IMR-90 (cell line): ENCODE measurements around the gene PRSS2. TPM values are rescaled to one million over a fixed set of nuclear protein-coding genes. Genes with fewer than 3 reads are reported as not detected.

ENCODE experiments used
- ATAC-seq: fragments of 200-7000 bp; cut with Tn5 transposase; 2 replicates; pipeline ENCODE4 v1.9.1; 2020; ENCODE audit warnings: low read depth, mild to moderate bottlenecking, moderate library complexity
- BruUV-seq: library from RNA; stranded (reverse); fragments of 400-500 nt; replicated peaks from 2 replicates; lab custom pipeline; 2021; lab: Mats Ljungman, UMichigan
- CTCF ChIA-PET: fragments of 300-600 bp; formaldehyde crosslinking; extraction: SDS; loops from one replicate; lab custom pipeline; 2021; ENCODE audit warnings: antibody characterized with exemption; lab: Yijun Ruan, JAX
- POLR2A ChIA-PET: fragments of 300-600 bp; sonication (Branson Sonifier 250); formaldehyde crosslinking; loops from one replicate; lab custom pipeline; 2022; ENCODE audit warnings: antibody characterized with exemption; ENCODE audit not compliant: unreplicated experiment; lab: Charles Lee
- DNase-seq: peaks from one replicate; pipeline ENCODE4 v3.0.0; 2013
- H2AFZ ChIP-seq: replicated peaks from 2 replicates; pipeline ENCODE3; 2013; ENCODE audit warnings: low read length, mild to moderate bottlenecking; ENCODE audit not compliant: poor library complexity
- H2AK5ac ChIP-seq: 2 replicates; pipeline ENCODE4 v1.6.1; 2013; ENCODE audit warnings: low read depth, low read length, inconsistent platforms
- H2AK9ac ChIP-seq: replicated peaks from 2 replicates; pipeline ENCODE3; 2013; ENCODE audit warnings: mild to moderate bottlenecking, low read depth, low read length, moderate library complexity; ENCODE audit not compliant: poor library complexity
- H2BK120ac ChIP-seq: 2 replicates; pipeline ENCODE4 v1.6.1; 2013; ENCODE audit warnings: low read depth, low read length, inconsistent platforms
- H2BK15ac ChIP-seq: 3 replicates; pipeline ENCODE4 v1.6.1; 2013; ENCODE audit warnings: low read depth, low read length, inconsistent platforms
- H2BK20ac ChIP-seq: 2 replicates; pipeline ENCODE4 v1.6.1; 2013; ENCODE audit warnings: low read depth, mild to moderate bottlenecking, inconsistent platforms, low read length, moderate library complexity
- H2BK5ac ChIP-seq: 2 replicates; pipeline ENCODE4 v1.6.1; 2013; ENCODE audit warnings: mild to moderate bottlenecking, low read depth, low read length, inconsistent platforms; ENCODE audit not compliant: poor library complexity, severe bottlenecking
- H3K14ac ChIP-seq: replicated peaks from 2 replicates; pipeline ENCODE4 v1.6.1; 2013; ENCODE audit warnings: low read depth, low read length, inconsistent platforms
- H3K18ac ChIP-seq: 2 replicates; pipeline ENCODE4 v1.6.1; 2013; ENCODE audit warnings: low read depth, low read length, control low read depth
- H3K23ac ChIP-seq: 2 replicates; pipeline ENCODE4 v1.6.1; 2013; ENCODE audit warnings: low read depth, low read length, inconsistent platforms
- H3K27ac ChIP-seq: 2 replicates; pipeline ENCODE4 v1.5.1; 2013; ENCODE audit warnings: mild to moderate bottlenecking, control low read depth, low read length; ENCODE audit not compliant: insufficient read depth
- H3K27me3 ChIP-seq: 2 replicates; pipeline ENCODE4 v1.6.1; 2013; ENCODE audit warnings: low read length; ENCODE audit not compliant: control insufficient read depth, insufficient read depth
- H3K36me3 ChIP-seq: 2 replicates; pipeline ENCODE4 v1.6.1; 2013; ENCODE audit warnings: low read length, mixed read lengths; ENCODE audit not compliant: control insufficient read depth, insufficient read depth
- H3K4ac ChIP-seq: 2 replicates; pipeline ENCODE4 v1.6.1; 2013; ENCODE audit warnings: low read depth, low read length, inconsistent platforms
- H3K4me1 ChIP-seq: 2 replicates; pipeline ENCODE4 v1.6.1; 2013; ENCODE audit warnings: low read length, mixed read lengths; ENCODE audit not compliant: control insufficient read depth, insufficient read depth
- H3K4me2 ChIP-seq: 2 replicates; pipeline ENCODE4 v1.6.1; 2013; ENCODE audit warnings: low read depth, mild to moderate bottlenecking, control low read depth, low read length, moderate library complexity
- H3K4me3 ChIP-seq: 2 replicates; pipeline ENCODE4 v1.5.1; 2013; ENCODE audit warnings: low read depth, mild to moderate bottlenecking, control low read depth, low read length, moderate library complexity; ENCODE audit not compliant: insufficient read depth
- H3K56ac ChIP-seq: 2 replicates; pipeline ENCODE4 v1.6.1; 2013; ENCODE audit warnings: low read length, inconsistent platforms; ENCODE audit not compliant: insufficient read depth; ENCODE audit errors: extremely low read depth
- H3K79me1 ChIP-seq, 2 experiments: 2 replicates each; pipeline ENCODE4 v1.6.1; 2013; ENCODE audit warnings: low read length in 2 of 2, inconsistent platforms in 1 of 2, low read depth in 1 of 2
- H3K9ac ChIP-seq: 2 replicates; pipeline ENCODE4 v1.6.1; 2013; ENCODE audit warnings: low read depth, low read length, control low read depth
- H3K9me1 ChIP-seq: 2 replicates; pipeline ENCODE4 v1.6.1; 2013; ENCODE audit warnings: low read length, inconsistent platforms; ENCODE audit not compliant: insufficient read depth
- H3K9me3 ChIP-seq: 2 replicates; pipeline ENCODE4 v1.6.1; 2013; ENCODE audit warnings: low read length; ENCODE audit not compliant: control insufficient read depth, insufficient read depth
- H4K20me1 ChIP-seq: 2 replicates; pipeline ENCODE4 v1.6.1; 2013; ENCODE audit warnings: low read length, inconsistent platforms; ENCODE audit not compliant: insufficient read depth
- H4K5ac ChIP-seq: 2 replicates; pipeline ENCODE4 v1.6.1; 2013; ENCODE audit warnings: mild to moderate bottlenecking, low read depth, low read length, control low read depth
- H4K8ac ChIP-seq, 2 experiments: 2 replicates each; pipeline ENCODE4 v1.6.1; 2013; ENCODE audit warnings: low read depth in 2 of 2, low read length in 2 of 2, control low read depth in 1 of 2, inconsistent platforms in 1 of 2
- H4K91ac ChIP-seq: 2 replicates; pipeline ENCODE4 v1.6.1; 2013; ENCODE audit warnings: low read depth, low read length, inconsistent platforms; ENCODE audit not compliant: insufficient read depth
- MXI1 ChIP-seq: IDR thresholded peaks from 2 replicates; pipeline ENCODE4 v1.6.1; 2012; ENCODE audit warnings: low read depth, mild to moderate bottlenecking, low read length, moderate library complexity, borderline replicate concordance
- NFE2L2 ChIP-seq: fragments of 150-350 bp; IDR thresholded peaks from 2 replicates; pipeline ENCODE4 v1.6.1; 2016; ENCODE audit warnings: low read depth, mild to moderate bottlenecking, low read length
- RAD21 ChIP-seq: IDR thresholded peaks from 2 replicates; pipeline ENCODE4 v1.6.1; 2012; ENCODE audit warnings: low read length, improper control_type of control experiment
- WGBS, 2 experiments: methylation state at CpG; one replicate each; pipeline versions ENCODE4 v1.1.5 to v1.1.7; 2013; ENCODE audit warnings: missing lambda C conversion rate in 2 of 2; ENCODE audit not compliant: insufficient read length in 1 of 2; ENCODE audit errors: extremely low coverage in 2 of 2; 5-methylcytosine and 5-hydroxymethylcytosine counted together
- dilution Hi-C: fragments of 300-500 bp; cut with HindIII; formaldehyde crosslinking; loops from one replicate; pipeline ENCODE4 v1.14.3; 2018; ENCODE audit warnings: low sequenced_read_pairs; ENCODE audit not compliant: unreplicated experiment
- in situ Hi-C: fragments of 300-500 bp; cut with MboI; formaldehyde crosslinking; loops from 3 replicates; pipeline ENCODE4 v1.14.3; 2019; ENCODE audit warnings: low sequenced_read_pairs, inconsistent platforms, mixed read lengths
- intact Hi-C: fragments of 100-400 bp; cut with micrococcal nuclease; formaldehyde crosslinking; loops from 2 replicates; pipeline ENCODE4 v1.10.0; 2022
- polyA plus RNA-seq, 3 experiments: library from polyadenylated mRNA; depleted of rRNA; stranded (reverse); fragments of >200 nt; gene quantifications; 2 replicates each; pipeline ENCODE4 v1.2.3, GENCODE V29; 2012; ENCODE audit warnings: low replicate concordance in 1 of 3
- total RNA-seq: library from RNA; depleted of rRNA; stranded (reverse); fragments of >200 nt; gene quantifications from 2 replicates; pipeline ENCODE4 v1.2.3, GENCODE V29; 2012

The PRSS2 gene
- total and polyA plus RNA-seq, 2 of the 4 experiments (the other 2 are of a cell fraction): not detected

DNA sequence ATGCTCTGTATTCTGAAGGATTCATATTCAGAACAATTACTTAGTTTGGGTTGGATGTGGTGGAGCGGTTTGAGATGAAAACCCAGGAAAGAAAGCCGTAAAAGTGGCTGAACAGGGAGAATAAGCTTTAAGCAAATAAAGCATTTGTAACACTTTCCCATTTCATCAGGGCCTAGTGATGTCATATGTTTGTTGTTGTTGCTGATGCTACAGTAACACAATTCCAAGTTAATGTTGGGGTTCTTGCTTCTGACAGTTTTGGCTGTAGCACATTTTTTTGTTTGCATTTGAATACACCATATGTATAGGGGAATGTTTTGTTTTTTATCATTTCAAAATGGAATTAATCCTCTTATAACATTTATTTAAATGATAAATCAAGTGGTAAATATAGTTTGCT, 43.7 kb downstream of the PRSS2 start:
- Histone ChIP-seq H3K4me2 (no peak overlapping the region), H3K4ac (no peak overlapping the region), H3K4me3 (no peak overlapping the region), H3K14ac (no peak overlapping the region), H3K9me1 (no peaks in the 10 kb centered on the region), H3K23ac (no peak overlapping the region), H3K18ac (no peak overlapping the region), H2BK120ac (no peak overlapping the region), H3K4me1 (no peaks in the 10 kb centered on the region), H2BK5ac (no peak overlapping the region), H3K27ac (no peak overlapping the region), H2BK15ac (no peak overlapping the region), H4K8ac (no peak overlapping the region), H3K56ac (no peak overlapping the region), H4K5ac (no peak overlapping the region), H2AK5ac (no peak overlapping the region), H2BK20ac (no peak overlapping the region), H4K20me1 (no peaks in the 10 kb centered on the region), H4K91ac (no peak overlapping the region), H2AK9ac (no peak overlapping the region), H3K79me1 (no peaks in the 10 kb centered on the region), H3K27me3 (peaks cover 4% of the 10 kb centered on the region), H3K36me3 (no peaks in the 10 kb centered on the region), H3K9me3 (no peaks in the 10 kb centered on the region), H2AFZ (no peak overlapping the region), H3K9ac (no peak overlapping the region)
- TF ChIP-seq RAD21 (no peak), NFE2L2 (no peak), MXI1 (no peak)
- DNase-seq: no peak
- intact Hi-C loops: no loop called here
- in situ Hi-C loops: no loop called here
- CTCF ChIA-PET: no interaction called here
- no TSS peak for BruUV-seq
- no peak for ATAC-seq
- no CpG with 5 or more reads among the region's 2 CpGs for WGBS, 2 experiments
- dilution Hi-C loops: no loop called here
- POLR2A ChIA-PET: no interaction called here
